Caco-2 (cell line): ENCODE data around the gene STPG1. TPM values are rescaled to one million over a fixed set of nuclear protein-coding genes. Genes with fewer than 3 reads are reported as not detected.

Experiments
- BruUV-seq: library from RNA; stranded (reverse); fragments of 400-500 nt; replicated peaks from 2 replicates; lab custom pipeline; 2021; lab: Mats Ljungman, UMichigan
- CTCF ChIA-PET: fragments of 300-600 bp; sonication (Branson Sonifier 250); formaldehyde crosslinking; loops from one replicate; lab custom pipeline; 2022; ENCODE audit warnings: antibody characterized with exemption; lab: Charles Lee
- POLR2A ChIA-PET: fragments of 300-600 bp; sonication (Branson Sonifier 250); formaldehyde crosslinking; loops from one replicate; lab custom pipeline; 2022; ENCODE audit warnings: antibody characterized with exemption; lab: Charles Lee
- DNase-seq, 2 experiments: peaks; one replicate each; pipeline versions ENCODE4 v3.0.0 to v3.0.0-alpha.2; 2020 to 2022
- H3K27me3 ChIP-seq: replicated peaks from 2 replicates; pipeline ENCODE4 v1.6.0; 2011; ENCODE audit warnings: low read length; ENCODE audit not compliant: control insufficient read depth, insufficient read depth
- H3K36me3 ChIP-seq: 2 replicates; pipeline ENCODE4 v1.5.1; 2011; ENCODE audit warnings: low read length; ENCODE audit not compliant: control insufficient read depth, insufficient read depth
- H3K4me1 ChIP-seq: fragments of 250-450 bp; sonication (Bioruptor Pico); 2 replicates; pipeline ENCODE4 v1.5.1; 2020; ENCODE audit warnings: mild to moderate bottlenecking
- H3K4me3 ChIP-seq: 2 replicates; pipeline ENCODE4 v1.5.1; 2011; ENCODE audit warnings: low read depth, mild to moderate bottlenecking, control low read depth, low read length
- H3K9me3 ChIP-seq: fragments of 250-450 bp; sonication (Bioruptor Pico); 2 replicates; pipeline ENCODE4 v1.5.1; 2020; ENCODE audit warnings: mild to moderate bottlenecking, moderate library complexity
- H3K27ac Mint-ChIP-seq: one replicate; pipeline ENCODE4 v1.8.0; 2022; ENCODE audit warnings: mixed read lengths; ENCODE audit not compliant: unreplicated experiment
- H3K27me3 Mint-ChIP-seq: one replicate; pipeline ENCODE4 v1.8.0; 2022; ENCODE audit warnings: mixed read lengths; ENCODE audit not compliant: insufficient read depth, unreplicated experiment
- H3K36me3 Mint-ChIP-seq: one replicate; pipeline ENCODE4 v1.8.0; 2022; ENCODE audit warnings: mild to moderate bottlenecking, mixed read lengths; ENCODE audit not compliant: insufficient read depth, unreplicated experiment
- H3K4me1 Mint-ChIP-seq: one replicate; pipeline ENCODE4 v1.8.0; 2022; ENCODE audit warnings: low read depth, mixed read lengths; ENCODE audit not compliant: unreplicated experiment
- H3K4me3 Mint-ChIP-seq: one replicate; pipeline ENCODE4 v1.8.0; 2022; ENCODE audit warnings: mild to moderate bottlenecking, moderate library complexity, mixed read lengths; ENCODE audit not compliant: unreplicated experiment
- H3K9me3 Mint-ChIP-seq: one replicate; pipeline ENCODE4 v1.8.0; 2022; ENCODE audit warnings: mixed read lengths; ENCODE audit not compliant: unreplicated experiment
- intact Hi-C: fragments of 100-400 bp; cut with micrococcal nuclease; formaldehyde crosslinking; loops from one replicate; pipeline ENCODE4 v1.10.0; 2022; ENCODE audit not compliant: unreplicated experiment
- total RNA-seq: library from RNA; stranded (reverse); gene quantifications from 2 replicates; pipeline ENCODE4 v1.2.3, GENCODE V29; 2022
- TF ChIP-seq, protein P1 (sequence below), 2 experiments: fragments of 200-600 bp in 1 of 2; IDR thresholded peaks; 1 replicate in 1 of 2; 2 replicates in 1 of 2; pipeline versions ENCODE4 v1.5.1 to v1.8.0; 2011 to 2022; ENCODE audit warnings: antibody characterized with exemption in 1 of 2, control low read depth in 1 of 2, inconsistent platforms in 1 of 2, low read depth in 1 of 2, low read length in 1 of 2, mild to moderate bottlenecking in 1 of 2, moderate library complexity in 1 of 2; ENCODE audit not compliant: insufficient read depth in 1 of 2, severe bottlenecking in 1 of 2, unreplicated experiment in 1 of 2

Gene STPG1
- total RNA-seq, 1 experiment from 2014 or later: 8.6 TPM

DNA sequence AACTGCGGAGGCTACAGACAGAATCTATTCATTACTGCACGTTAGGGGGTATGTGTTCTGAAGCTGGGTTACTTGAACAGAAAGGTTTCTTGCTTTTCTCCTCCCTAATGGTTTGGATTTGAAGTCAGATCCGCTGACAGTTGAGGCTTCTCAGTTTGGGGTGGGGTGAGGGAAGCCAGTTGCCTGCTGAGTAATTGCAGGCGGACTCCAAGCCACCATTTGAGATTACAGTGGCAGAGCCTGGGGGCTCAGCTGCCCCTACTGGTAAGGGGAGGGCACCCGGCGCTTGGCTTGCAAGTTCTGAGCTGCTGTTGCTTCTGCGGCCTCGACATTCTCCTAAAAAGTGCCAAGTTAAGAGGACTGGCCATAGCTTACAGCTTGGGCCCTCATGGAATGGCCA, 92.5 kb downstream of the STPG1 start:
- peak overlapping the region; percentile 57 for H3K27ac Mint-ChIP-seq
- ChIA-PET CTCF (interaction anchor here (0.6 to 0.9 kb wide), 2 partner anchors 119 to 133 kb away, joined by 3 read pairs; no protein-coding TSS in a partner anchor), POLR2A (interaction anchor here (1.0 kb wide), 1 partner anchor 8 kb away, joined by 3 read pairs; no protein-coding TSS in a partner anchor)
- peaks cover 6% of the 10 kb centered on the region for H3K4me1 Mint-ChIP-seq
- peak overlapping the region; percentile 74 for H3K4me3 Mint-ChIP-seq
- H3K9me3 Mint-ChIP-seq: no peaks in the 10 kb centered on the region
- no peaks in the 10 kb centered on the region for H3K36me3 Mint-ChIP-seq
- no peak for DNase-seq
- TF ChIP-seq, protein P1, sequence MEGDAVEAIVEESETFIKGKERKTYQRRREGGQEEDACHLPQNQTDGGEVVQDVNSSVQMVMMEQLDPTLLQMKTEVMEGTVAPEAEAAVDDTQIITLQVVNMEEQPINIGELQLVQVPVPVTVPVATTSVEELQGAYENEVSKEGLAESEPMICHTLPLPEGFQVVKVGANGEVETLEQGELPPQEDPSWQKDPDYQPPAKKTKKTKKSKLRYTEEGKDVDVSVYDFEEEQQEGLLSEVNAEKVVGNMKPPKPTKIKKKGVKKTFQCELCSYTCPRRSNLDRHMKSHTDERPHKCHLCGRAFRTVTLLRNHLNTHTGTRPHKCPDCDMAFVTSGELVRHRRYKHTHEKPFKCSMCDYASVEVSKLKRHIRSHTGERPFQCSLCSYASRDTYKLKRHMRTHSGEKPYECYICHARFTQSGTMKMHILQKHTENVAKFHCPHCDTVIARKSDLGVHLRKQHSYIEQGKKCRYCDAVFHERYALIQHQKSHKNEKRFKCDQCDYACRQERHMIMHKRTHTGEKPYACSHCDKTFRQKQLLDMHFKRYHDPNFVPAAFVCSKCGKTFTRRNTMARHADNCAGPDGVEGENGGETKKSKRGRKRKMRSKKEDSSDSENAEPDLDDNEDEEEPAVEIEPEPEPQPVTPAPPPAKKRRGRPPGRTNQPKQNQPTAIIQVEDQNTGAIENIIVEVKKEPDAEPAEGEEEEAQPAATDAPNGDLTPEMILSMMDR (IDR thresholded peaks at IDR 0.05; ENCODE audit: insufficient read depth in 1 of 2, low read depth in 1 of 2, low read length in 1 of 2, severe bottlenecking in 1 of 2, unreplicated experiment in 1 of 2): no peak
- Histone ChIP-seq H3K4me3 (peak overlapping the region; percentile 52), H3K36me3 (no peaks in the 10 kb centered on the region), H3K9me3 (no peaks in the 10 kb centered on the region), H3K4me1 (no peaks in the 10 kb centered on the region; the same call in 1 of the 2 replicates), H3K27me3 (no peaks in the 10 kb centered on the region)
- intact Hi-C loops: no loop called here
- no peaks in the 10 kb centered on the region for H3K27me3 Mint-ChIP-seq
- no TSS peak for BruUV-seq

DNA sequence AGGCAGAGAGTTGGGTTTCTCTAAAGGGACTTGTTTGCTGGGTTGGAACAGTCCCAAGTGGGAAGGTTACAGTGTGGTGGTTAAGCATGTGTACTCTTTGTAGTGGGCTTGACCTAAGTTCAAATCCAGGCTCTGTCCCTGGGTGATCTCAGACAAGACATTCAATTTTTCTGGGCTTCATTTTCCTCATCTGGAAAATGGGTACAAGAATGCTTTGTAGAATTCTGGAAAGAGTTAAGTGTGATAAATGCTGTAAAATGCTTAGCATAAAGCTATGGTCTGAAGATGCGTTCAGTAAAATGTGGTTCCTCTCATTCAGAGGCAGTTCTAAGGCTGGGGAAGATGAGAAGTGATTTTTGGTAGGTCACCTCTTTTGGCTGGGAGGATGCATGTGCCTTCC, 93.6 kb downstream of the STPG1 start:
- no peaks in the 10 kb centered on the region for H3K27me3 ChIP-seq
- no TSS peak for BruUV-seq
- ChIA-PET POLR2A (no interaction called here), CTCF (no interaction called here)
- no peak for DNase-seq
- TF ChIP-seq, protein P1 (IDR thresholded peaks at IDR 0.05; ENCODE audit: insufficient read depth in 1 of 2, low read depth in 1 of 2, low read length in 1 of 2, severe bottlenecking in 1 of 2, unreplicated experiment in 1 of 2): no peak
- no peaks in the 10 kb centered on the region for H3K9me3 ChIP-seq
- Mint-ChIP-seq H3K27ac (no peak overlapping the region), H3K4me3 (peak overlapping the region; percentile 78), H3K9me3 (no peaks in the 10 kb centered on the region), H3K4me1 (peaks cover 6% of the 10 kb centered on the region), H3K27me3 (no peaks in the 10 kb centered on the region), H3K36me3 (no peaks in the 10 kb centered on the region)
- no peaks in the 10 kb centered on the region for H3K36me3 ChIP-seq
- intact Hi-C loops: loop anchor here (2.0 kb wide), 1 partner anchor 69 kb away; no protein-coding TSS in a partner anchor
- H3K4me1 ChIP-seq: no peaks in the 10 kb centered on the region; the same call in 1 of the 2 replicates
- H3K4me3 ChIP-seq: no peak overlapping the region

DNA sequence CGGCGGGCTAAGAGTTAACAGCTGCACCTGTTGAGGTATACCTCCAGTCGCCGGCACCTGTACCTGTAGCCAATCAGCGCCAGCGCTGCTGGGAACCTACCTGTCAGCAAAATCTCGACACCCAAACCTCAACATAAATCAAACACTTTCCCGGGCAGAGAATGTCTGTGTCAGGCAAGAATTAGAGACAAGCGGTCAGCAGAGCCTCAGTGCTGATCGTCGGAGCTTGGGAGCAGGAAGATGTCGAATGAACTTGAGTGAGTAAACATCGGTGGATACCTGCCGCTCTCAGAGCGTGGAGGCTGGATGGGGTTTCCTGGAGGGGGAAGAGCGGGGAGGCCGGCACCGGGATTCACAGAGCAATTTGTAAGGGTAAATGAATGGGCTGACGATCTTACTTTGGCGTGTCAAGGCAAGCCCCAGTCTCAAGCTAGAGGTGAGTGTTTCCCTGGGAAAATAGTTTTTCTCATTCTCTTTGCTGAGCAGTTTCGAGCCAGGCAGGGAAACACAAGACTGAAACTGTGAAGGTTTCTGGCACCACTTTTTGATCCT, 94.2 kb downstream of the STPG1 start, which contains the start of gene GRHL3:
Gene GRHL3 (plus strand): TSS at position 46 of the 552 bp plus-strand sequence. CDS start 195 bp downstream, at position 241.
- Mint-ChIP-seq H3K4me1 (peaks cover 6% of the 10 kb centered on the region), H3K9me3 (no peaks in the 10 kb centered on the region), H3K4me3 (peak within 1 kb of the TSS; percentile 78), H3K27ac (peak within 1 kb of the TSS; percentile 3), H3K27me3 (no peaks in the 10 kb centered on the region), H3K36me3 (no peaks in the 10 kb centered on the region)
- BruUV-seq: no TSS peak
- intact Hi-C loops: loop anchor here (2.0 kb wide), 1 partner anchor 69 kb away; no protein-coding TSS in a partner anchor
- Histone ChIP-seq H3K27me3 (no peaks in the 10 kb centered on the region), H3K36me3 (no peaks in the 10 kb centered on the region), H3K9me3 (no peaks in the 10 kb centered on the region), H3K4me1 (no peaks in the 10 kb centered on the region; the same call in 1 of the 2 replicates), H3K4me3 (peak within 1 kb of the TSS; percentile 25)
- TF ChIP-seq, protein P1 (IDR thresholded peaks at IDR 0.05; ENCODE audit: insufficient read depth in 1 of 2, low read depth in 1 of 2, low read length in 1 of 2, severe bottlenecking in 1 of 2, unreplicated experiment in 1 of 2): no peak
- POLR2A ChIA-PET: no interaction called here
- DNase-seq: peak; percentile 72 to 81
- CTCF ChIA-PET: interaction anchor here (0.6 kb wide), 1 partner anchor 491 kb away, joined by 3 read pairs; no protein-coding TSS in a partner anchor
